Stimulated activated naive CD4-positive, alpha-beta T cell (primary cell): ENCODE results near the gene PTPN21.

Source experiments
- DNase-seq, 6 experiments: peaks; one replicate each; lab custom pipeline; 2025; lab: John Stamatoyannopoulos, UW

The PTPN21 gene

DNA sequence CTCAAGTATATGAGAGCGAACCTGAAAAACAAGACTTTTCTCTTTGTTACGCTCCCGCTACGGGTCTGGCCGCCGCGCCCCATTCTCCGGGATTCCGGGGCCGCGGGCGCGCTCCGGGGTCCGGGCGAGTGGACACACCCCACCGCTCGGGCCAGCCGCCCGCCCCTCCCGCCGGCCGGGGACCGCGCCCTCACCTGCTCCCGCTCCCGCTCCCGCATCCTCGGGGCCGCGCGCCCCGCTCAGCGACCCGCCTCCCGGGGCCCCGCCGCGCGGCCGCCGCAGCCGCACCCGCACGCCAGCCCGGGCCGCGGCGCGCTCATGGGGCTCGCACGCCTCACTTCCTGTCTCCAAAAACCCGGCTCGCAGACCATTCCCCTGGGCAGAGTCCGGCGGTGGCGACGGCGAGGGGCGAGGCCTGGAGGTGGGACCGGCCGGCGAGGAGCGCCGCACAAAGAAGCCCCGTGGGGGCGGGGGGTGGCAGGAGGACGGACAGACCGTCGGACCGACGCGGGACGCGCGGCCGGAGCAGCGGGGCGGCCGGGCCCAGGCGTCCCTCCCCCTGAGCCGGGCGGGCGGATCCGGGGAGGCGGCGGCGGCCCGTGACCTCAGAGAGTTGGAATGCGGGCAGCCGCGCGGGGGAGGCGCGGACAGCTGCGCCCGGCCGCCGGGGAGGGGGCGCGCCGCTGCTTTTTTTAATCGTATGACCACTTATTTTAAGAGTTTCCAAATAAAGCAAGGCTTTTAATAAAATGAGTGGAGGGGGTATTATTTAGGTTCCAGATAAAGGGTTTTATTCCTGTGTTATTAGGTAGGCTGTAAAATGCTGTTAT lies at the start of gene PTPN21:
Gene PTPN21 (minus strand): TSS at position 551 of the 830 bp plus-strand sequence. CDS start 4,590 bp downstream, outside the sequence.
- peak in 2 of 6 experiments; percentile 7 to 20 for DNase-seq

- DNase-seq: no peak
Measured at GRCh38 chr14:88604212-88604611, 49.4 kb upstream of the PTPN21 start.

GRCh38 chr14:88599761-88600439 lies 45.1 kb upstream of the PTPN21 start:
- no peak for DNase-seq

GRCh38 chr14:88599326-88599725 lies 44.5 kb upstream of the PTPN21 start:
- no peak for DNase-seq

GRCh38 chr14:88598097-88598675 lies 43.4 kb upstream of the PTPN21 start:
- DNase-seq: no peak

GRCh38 chr14:88597601-88598000 lies 42.8 kb upstream of the PTPN21 start:
- no peak for DNase-seq

- no peak for DNase-seq
Measured at GRCh38 chr14:88597038-88597437, 42.2 kb upstream of the PTPN21 start.

- no peak for DNase-seq
Measured at GRCh38 chr14:88592031-88592430, 37.2 kb upstream of the PTPN21 start.

DNA sequence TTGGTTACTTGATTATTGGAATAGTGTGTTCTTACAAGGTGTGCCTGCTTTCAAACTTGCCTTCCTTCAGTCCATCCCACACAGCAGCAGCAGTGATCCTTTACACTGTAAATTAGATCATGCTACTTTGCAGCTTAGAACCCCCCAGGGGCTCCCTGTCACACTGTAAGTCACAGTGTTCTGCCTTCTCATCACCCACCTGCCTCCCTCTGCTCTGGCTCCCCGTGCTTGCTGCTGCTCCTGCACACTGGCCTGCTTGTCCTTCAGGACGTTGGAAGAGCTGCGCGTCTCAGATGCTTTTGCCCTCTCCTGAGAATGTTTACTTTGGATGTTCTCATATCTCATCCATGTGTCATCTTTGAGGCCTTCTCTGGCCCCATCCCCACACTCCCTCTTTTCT lies 35.4 kb upstream of the PTPN21 start:
- no peak for DNase-seq

DNA sequence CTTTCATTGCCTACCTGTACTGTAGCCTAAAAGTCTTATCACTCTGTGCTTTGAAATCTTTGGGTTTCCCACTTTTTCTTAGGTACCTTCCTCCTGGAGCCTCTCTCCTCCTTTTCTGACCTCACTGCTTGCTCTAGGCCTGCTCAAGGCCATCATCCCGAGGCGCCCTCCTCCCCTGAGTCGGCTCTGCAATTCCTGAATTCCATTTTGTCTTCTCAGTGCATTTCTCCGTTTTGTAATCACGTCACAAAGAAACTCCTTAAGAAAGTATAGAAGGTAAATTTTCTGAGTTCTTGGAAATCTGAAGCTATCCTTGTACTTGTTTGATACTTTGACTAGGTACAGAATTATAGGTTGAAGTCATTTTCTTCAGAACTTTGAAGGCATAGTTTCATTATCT lies 33.3 kb upstream of the PTPN21 start:
- no peak for DNase-seq

GRCh38 chr14:88584451-88584850 lies 29.6 kb upstream of the PTPN21 start:
- DNase-seq: no peak

DNA sequence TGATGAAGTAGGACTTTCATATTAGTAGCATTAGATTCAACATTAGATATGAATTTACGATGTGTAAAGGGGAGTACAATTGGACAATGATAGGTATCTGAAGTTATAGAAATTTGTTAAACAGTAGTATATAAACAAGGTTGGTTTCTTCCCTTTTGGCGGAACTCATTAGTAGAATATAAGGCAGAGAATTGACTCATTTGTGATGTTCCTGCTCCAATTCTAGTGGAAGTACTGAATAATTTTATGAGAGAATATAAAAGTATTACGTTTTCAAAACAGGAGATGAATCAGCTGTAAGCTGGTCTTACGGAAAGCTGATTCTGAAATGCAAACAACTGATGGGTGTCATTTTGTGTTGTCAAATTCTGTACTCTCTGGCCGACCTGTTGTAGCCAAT lies 21.4 kb upstream of the PTPN21 start:
- DNase-seq: no peak

DNA sequence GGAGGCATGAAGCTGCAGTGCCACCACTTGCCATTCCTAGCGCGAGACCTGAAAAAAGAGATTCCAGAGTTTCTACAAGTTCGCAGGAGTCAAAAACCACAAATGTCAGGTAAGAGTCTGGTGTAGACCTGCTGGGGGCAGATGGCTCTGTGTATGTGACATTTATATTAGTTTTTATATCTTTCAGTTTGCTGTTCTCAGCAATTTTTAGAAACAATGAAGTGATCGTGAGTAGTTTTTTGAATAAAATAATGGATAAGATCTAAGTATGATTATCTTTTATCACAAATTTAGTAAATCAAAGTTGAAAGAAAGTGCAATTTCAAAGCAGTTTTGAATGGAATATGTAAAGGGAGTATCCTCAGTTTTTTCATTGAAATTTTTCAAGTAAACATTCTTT lies 17.3 kb upstream of the PTPN21 start:
- DNase-seq: no peak

- no peak for DNase-seq
Measured at GRCh38 chr14:88568196-88568595, 13.4 kb upstream of the PTPN21 start.

DNA sequence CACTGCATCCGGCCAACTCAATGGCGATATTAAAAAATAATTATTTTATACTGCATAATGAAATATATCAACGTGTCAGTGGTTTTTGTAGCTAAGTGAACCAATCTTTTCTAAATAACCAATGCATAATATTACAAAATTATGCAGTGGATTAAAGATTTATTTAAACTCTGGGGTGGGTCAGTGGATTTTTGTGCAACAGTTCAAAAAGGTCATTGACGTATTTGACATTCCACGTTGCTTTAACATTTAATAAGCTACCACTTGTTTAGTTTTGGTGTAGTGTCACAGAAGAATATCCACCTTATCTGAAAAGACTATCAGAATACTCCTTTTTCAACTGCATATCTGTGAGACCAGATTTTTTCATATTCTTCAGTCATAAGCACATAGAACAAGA lies 10.6 kb upstream of the PTPN21 start:
- DNase-seq: no peak

GRCh38 chr14:88563845-88564244 lies 9.0 kb upstream of the PTPN21 start:
- DNase-seq: no peak

GRCh38 chr14:88562831-88563686 lies 8.3 kb upstream of the PTPN21 start, which contains the start of gene ZC3H14:
Gene ZC3H14, plus strand, starts transcription at chr14:88563037. Its CDS starts 97 bp downstream, at chr14:88563134.
- DNase-seq: peak; percentile 76 to 90 (median 79)

DNA sequence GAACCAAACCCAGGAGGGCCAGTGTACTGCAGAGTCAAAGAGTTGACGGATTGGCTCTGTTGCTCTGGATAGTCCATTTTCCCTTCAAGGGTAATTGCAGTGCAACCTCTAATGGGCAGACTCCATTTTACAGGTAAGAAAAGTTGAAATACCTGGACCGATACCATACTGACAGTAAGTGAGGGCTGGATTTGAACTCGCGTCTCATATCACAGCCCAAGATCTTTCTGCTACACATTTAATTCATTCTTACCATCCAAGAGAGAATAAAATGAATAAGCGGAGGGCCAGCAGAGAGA lies 7.7 kb upstream of the PTPN21 start:
- no peak for DNase-seq

GRCh38 chr14:88559852-88560251 lies 5.0 kb upstream of the PTPN21 start:
- no peak for DNase-seq

DNA sequence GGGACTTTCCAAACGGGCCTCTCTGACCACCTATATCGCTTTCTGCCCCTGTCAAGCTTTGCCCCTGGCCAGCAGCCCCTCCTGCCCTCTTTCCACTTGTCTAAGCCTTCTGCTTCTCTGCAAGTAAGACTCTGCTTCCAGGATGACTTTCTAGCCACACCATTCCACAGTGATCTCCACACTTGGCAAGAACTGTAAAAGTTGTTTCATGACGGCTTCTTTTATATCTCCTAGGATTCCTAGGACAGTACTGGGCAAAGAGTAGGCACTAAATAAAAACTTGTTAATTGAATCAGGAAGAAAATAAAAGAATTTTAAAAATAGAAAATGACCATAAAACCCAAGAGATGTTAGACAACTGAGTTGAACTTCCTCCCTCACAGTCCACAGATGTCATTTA lies 1.8 kb upstream of the PTPN21 start:
- no peak for DNase-seq

GRCh38 chr14:88553886-88554456 lies 836 bp downstream of the PTPN21 start:
- DNase-seq: peak in 2 of 6 experiments; percentile 12 to 26

GRCh38 chr14:88552876-88553275 lies 1.9 kb downstream of the PTPN21 start:
- no peak for DNase-seq
